DMS153 treated with DMSO at 0.1 percent for 48 hours (cell line): ENCODE data around the gene DPF1.
"Not testable (repeated sequence)": the region's sequence is repeated elsewhere in the genome, so short reads cannot be mapped to it uniquely, and the experiment has no call there.

ENCODE experiments used
- DNase-seq: peaks from one replicate; lab custom pipeline; 2025; ENCODE audit not compliant: unreplicated experiment; lab: John Stamatoyannopoulos, UW

Gene DPF1

GRCh38 chr19:38250821-38251563 lies 27.0 kb upstream of the DPF1 start:
- no peak for DNase-seq

- DNase-seq = no peak
Observed at GRCh38 chr19:38250428-38250820, 26.4 kb upstream of the DPF1 start.

GRCh38 chr19:38248421-38248820 lies 24.4 kb upstream of the DPF1 start:
- DNase-seq = no peak

GRCh38 chr19:38247734-38248268 lies 23.8 kb upstream of the DPF1 start:
- no peak for DNase-seq

- no peak for DNase-seq
Observed at GRCh38 chr19:38247126-38247525, 23.1 kb upstream of the DPF1 start.

- no peak for DNase-seq
Observed at GRCh38 chr19:38245826-38246498, 21.9 kb upstream of the DPF1 start.

GRCh38 chr19:38243279-38243673 lies 19.3 kb upstream of the DPF1 start:
- DNase-seq = no peak

GRCh38 chr19:38239816-38240215 lies 15.8 kb upstream of the DPF1 start:
- no peak for DNase-seq

- no peak for DNase-seq
Observed at GRCh38 chr19:38234615-38235014, 10.6 kb upstream of the DPF1 start.

GRCh38 chr19:38233740-38234251 lies 9.8 kb upstream of the DPF1 start:
- DNase-seq = peak; percentile 21

- no peak for DNase-seq
Observed at GRCh38 chr19:38231918-38232317, 7.9 kb upstream of the DPF1 start.

GRCh38 chr19:38230506-38231133 lies 6.6 kb upstream of the DPF1 start:
- DNase-seq = not testable (repeated sequence)

- DNase-seq = peak; percentile 93
Observed at GRCh38 chr19:38229585-38230073, 5.6 kb upstream of the DPF1 start.

- no peak for DNase-seq
Observed at GRCh38 chr19:38228491-38229439, 4.7 kb upstream of the DPF1 start.

- DNase-seq = no peak
Observed at GRCh38 chr19:38228005-38228377, 4.0 kb upstream of the DPF1 start.

- no peak for DNase-seq
Observed at GRCh38 chr19:38227287-38228004, 3.4 kb upstream of the DPF1 start.

- DNase-seq = not testable (repeated sequence)
Observed at GRCh38 chr19:38224863-38225218, 819 bp upstream of the DPF1 start.

GRCh38 chr19:38223617-38224013 lies 407 bp downstream of the DPF1 start:
- DNase-seq = no peak

- no peak for DNase-seq
Observed at GRCh38 chr19:38223119-38223523, 901 bp downstream of the DPF1 start.
